H9 (cell line): ENCODE measurements around the gene CFAP410. TPM values are rescaled to one million over a fixed set of nuclear protein-coding genes. Genes with fewer than 3 reads are reported as not detected.

Experiments used
- DNase-seq: peaks from one replicate; pipeline ENCODE4 v3.0.0-alpha.2; 2017
- H2AFZ ChIP-seq: one replicate; pipeline ENCODE4 v1.6.1; 2013; ENCODE audit warnings: mild to moderate bottlenecking, low read length, control low read depth, moderate library complexity
- H2AK5ac ChIP-seq: 2 replicates; pipeline ENCODE4 v1.6.1; 2013; ENCODE audit warnings: low read length, control low read depth, mixed read lengths; ENCODE audit not compliant: insufficient read length
- H2BK120ac ChIP-seq: one replicate; pipeline ENCODE4 v1.6.1; 2013; ENCODE audit warnings: low read depth, mild to moderate bottlenecking, low read length, control low read depth, inconsistent platforms; ENCODE audit not compliant: poor library complexity, severe bottlenecking
- H2BK12ac ChIP-seq: 2 replicates; pipeline ENCODE4 v1.6.1; 2013; ENCODE audit warnings: low read length, control low read depth, mixed read lengths, low read depth; ENCODE audit not compliant: insufficient read length
- H2BK15ac ChIP-seq: 2 replicates; pipeline ENCODE4 v1.6.1; 2013; ENCODE audit warnings: low read depth, low read length, control low read depth
- H2BK20ac ChIP-seq: one replicate; pipeline ENCODE4 v1.6.1; 2013; ENCODE audit warnings: low read depth, mild to moderate bottlenecking, low read length, control low read depth, inconsistent platforms; ENCODE audit not compliant: poor library complexity, severe bottlenecking
- H2BK5ac ChIP-seq: 2 replicates; pipeline ENCODE4 v1.6.1; 2013; ENCODE audit warnings: low read length, control low read depth, mixed read lengths; ENCODE audit not compliant: insufficient read length
- H3K14ac ChIP-seq: 2 replicates; pipeline ENCODE4 v1.6.1; 2013; ENCODE audit warnings: low read length, control low read depth; ENCODE audit not compliant: insufficient read depth
- H3K18ac ChIP-seq: 2 replicates; pipeline ENCODE4 v1.6.1; 2013; ENCODE audit warnings: low read depth, mild to moderate bottlenecking, mixed read lengths, low read length, control low read depth; ENCODE audit not compliant: insufficient read length
- H3K23ac ChIP-seq: 2 replicates; pipeline ENCODE4 v1.6.1; 2013; ENCODE audit warnings: low read length, control low read depth, mixed read lengths, low read depth; ENCODE audit not compliant: insufficient read length
- H3K23me2 ChIP-seq: 2 replicates; pipeline ENCODE4 v1.6.1; 2013; ENCODE audit warnings: low read depth, mild to moderate bottlenecking, mixed read lengths, low read length, control low read depth; ENCODE audit not compliant: insufficient read length, poor library complexity, severe bottlenecking
- H3K27ac ChIP-seq: 2 replicates; pipeline ENCODE4 v1.5.1; 2013; ENCODE audit warnings: low read length, control low read depth, mixed read lengths, low read depth; ENCODE audit not compliant: insufficient read length
- H3K27me3 ChIP-seq: 2 replicates; pipeline ENCODE4 v1.6.1; 2013; ENCODE audit warnings: low read length, control low read depth, inconsistent platforms; ENCODE audit not compliant: insufficient read depth
- H3K4ac ChIP-seq: 2 replicates; pipeline ENCODE4 v1.6.1; 2013; ENCODE audit warnings: low read depth, mild to moderate bottlenecking, control low read depth, inconsistent platforms, low read length, moderate library complexity
- H3K4me1 ChIP-seq: 2 replicates; pipeline ENCODE4 v1.6.1; 2013; ENCODE audit warnings: low read length, control low read depth, inconsistent platforms; ENCODE audit not compliant: insufficient read depth
- H3K4me2 ChIP-seq: 2 replicates; pipeline ENCODE4 v1.6.1; 2013; ENCODE audit warnings: low read length, control low read depth, mixed read lengths; ENCODE audit not compliant: insufficient read length, insufficient read depth
- H3K56ac ChIP-seq: 2 replicates; pipeline ENCODE4 v1.6.1; 2013; ENCODE audit warnings: low read depth, mild to moderate bottlenecking, mixed read lengths, low read length, control low read depth; ENCODE audit not compliant: insufficient read length
- H3K79me1 ChIP-seq: 2 replicates; pipeline ENCODE4 v1.6.1; 2013; ENCODE audit warnings: low read depth, mild to moderate bottlenecking, moderate library complexity, low read length, control low read depth, inconsistent platforms; ENCODE audit not compliant: insufficient read depth, poor library complexity, severe bottlenecking
- H3K79me2 ChIP-seq: 2 replicates; pipeline ENCODE4 v1.6.1; 2013; ENCODE audit warnings: low read length, control low read depth, inconsistent platforms; ENCODE audit not compliant: insufficient read depth
- H3K9ac ChIP-seq: 2 replicates; pipeline ENCODE4 v1.6.1; 2013; ENCODE audit warnings: low read length, control low read depth, mixed read lengths; ENCODE audit not compliant: insufficient read length; ENCODE audit errors: extremely low read depth
- H3K9me3 ChIP-seq: one replicate; pipeline ENCODE4 v1.6.1; 2013; ENCODE audit warnings: low read depth, low read length, inconsistent platforms; ENCODE audit not compliant: control insufficient read depth
- H3T11ph ChIP-seq: one replicate; pipeline ENCODE4 v1.6.1; 2013; ENCODE audit warnings: mild to moderate bottlenecking, low read length, control low read depth, inconsistent platforms
- H4K20me1 ChIP-seq: one replicate; pipeline ENCODE4 v1.6.1; 2013; ENCODE audit not compliant: control insufficient read depth, insufficient read length, insufficient read depth
- H4K5ac ChIP-seq: 2 replicates; pipeline ENCODE4 v1.6.1; 2013; ENCODE audit warnings: low read depth, mild to moderate bottlenecking, mixed read lengths, low read length, control low read depth; ENCODE audit not compliant: insufficient read length
- H4K8ac ChIP-seq: replicated peaks from 2 replicates; pipeline ENCODE4 v1.6.1; 2013; ENCODE audit warnings: low read length, control low read depth, mixed read lengths, low read depth; ENCODE audit not compliant: insufficient read length
- H4K91ac ChIP-seq: 2 replicates; pipeline ENCODE4 v1.6.1; 2013; ENCODE audit warnings: low read depth, mild to moderate bottlenecking, moderate library complexity, mixed read lengths, low read length, control low read depth; ENCODE audit not compliant: insufficient read length
- H3K27ac Mint-ChIP-seq, 3 experiments: 2 replicates in 2 of 3; 3 replicates in 1 of 3; pipeline ENCODE4 v1.8.0; 2020 to 2021; ENCODE audit warnings: mixed read lengths in 3 of 3, mild to moderate bottlenecking in 1 of 3, moderate library complexity in 1 of 3
- H3K27me3 Mint-ChIP-seq: 2 replicates; pipeline ENCODE4 v1.8.0; 2021; ENCODE audit warnings: low read depth, mild to moderate bottlenecking, moderate library complexity, mixed read lengths
- H3K36me3 Mint-ChIP-seq, 3 experiments: 2 replicates in 2 of 3; 3 replicates in 1 of 3; pipeline ENCODE4 v1.8.0; 2020 to 2021; ENCODE audit warnings: low read depth in 3 of 3, mixed read lengths in 3 of 3; ENCODE audit not compliant: insufficient read depth in 1 of 3
- H3K4me1 Mint-ChIP-seq, 2 experiments: 2 replicates each; pipeline ENCODE4 v1.8.0; 2020; ENCODE audit warnings: mixed read lengths in 2 of 2
- H3K4me3 Mint-ChIP-seq, 2 experiments: 2 replicates in 1 of 2; 3 replicates in 1 of 2; pipeline ENCODE4 v1.8.0; 2020 to 2021; ENCODE audit warnings: mild to moderate bottlenecking in 2 of 2, mixed read lengths in 2 of 2, moderate library complexity in 1 of 2
- H3K9me3 Mint-ChIP-seq, 2 experiments: 2 replicates in 1 of 2; 3 replicates in 1 of 2; pipeline ENCODE4 v1.8.0; 2020; ENCODE audit warnings: mild to moderate bottlenecking in 2 of 2, mixed read lengths in 2 of 2, moderate library complexity in 1 of 2
- CTCF ChIP-seq: fragments of 200-600 bp; sonication (generic); conservative IDR thresholded peaks from 3 replicates; pipeline ENCODE4 v1.8.0; 2021; ENCODE audit warnings: antibody characterized with exemption, mild to moderate bottlenecking
- WGBS: extraction: QIAGEN DNeasy Blood & Tissue Kit; methylation state at CpG from one replicate; pipeline ENCODE4 v1.1.7; 2013; ENCODE audit warnings: missing lambda C conversion rate, low lambda C conversion rate, mixed read lengths; ENCODE audit not compliant: insufficient read length; ENCODE audit errors: extremely low coverage; 5-methylcytosine and 5-hydroxymethylcytosine counted together
- total RNA-seq: library from RNA; stranded (reverse); gene quantifications from 2 replicates; pipeline ENCODE4 v1.2.1, GENCODE V29; 2021

The CFAP410 gene
- total RNA-seq, 1 experiment from 2014 or later: 17.0 TPM

GRCh38 chr21:44320847-44321246 is 18.3 kb downstream of the CFAP410 start:
- H4K8ac ChIP-seq: no peak overlapping the region
- H3K9ac ChIP-seq: no peak overlapping the region
- H3K18ac ChIP-seq: no peak overlapping the region
- no peaks in the 10 kb centered on the region for H3K23me2 ChIP-seq
- H4K5ac ChIP-seq: no peak overlapping the region
- peaks cover 3 to 20% (median 15%) of the 10 kb centered on the region in 3 experiments for H3K36me3 Mint-ChIP-seq
- no peak for TF ChIP-seq CTCF
- H4K20me1 ChIP-seq: no peaks in the 10 kb centered on the region
- H3K4ac ChIP-seq: no peak overlapping the region
- H3K79me2 ChIP-seq: no peaks in the 10 kb centered on the region
- H2BK20ac ChIP-seq: no peak overlapping the region
- no peaks in the 10 kb centered on the region for H3K4me1 ChIP-seq
- no peak overlapping the region for H2AFZ ChIP-seq
- no peak overlapping the region for H3K14ac ChIP-seq
- no peak overlapping the region for H3K27ac ChIP-seq
- H3K27me3 ChIP-seq: no peaks in the 10 kb centered on the region
- no peak overlapping the region for H3K4me3 Mint-ChIP-seq
- no peak overlapping the region for H4K91ac ChIP-seq
- no peaks in the 10 kb centered on the region for H3K79me1 ChIP-seq
- H3K9me3 ChIP-seq: no peaks in the 10 kb centered on the region
- DNase-seq: no peak
- no peak overlapping the region for H2BK12ac ChIP-seq
- no peak overlapping the region for H3K4me2 ChIP-seq
- WGBS: no CpG with 5 or more reads among the region's 13 CpGs
- no peak overlapping the region for H2AK5ac ChIP-seq
- H3K4me1 Mint-ChIP-seq: no peaks in the 10 kb centered on the region
- no peak overlapping the region for H2BK120ac ChIP-seq
- H2BK15ac ChIP-seq: no peak overlapping the region
- H3K27ac Mint-ChIP-seq: no peak overlapping the region
- no peak overlapping the region for H3T11ph ChIP-seq
- no peak overlapping the region for H2BK5ac ChIP-seq
- no peaks in the 10 kb centered on the region for H3K27me3 Mint-ChIP-seq
- no peak overlapping the region for H3K56ac ChIP-seq
- H3K9me3 Mint-ChIP-seq: no peaks in the 10 kb centered on the region
- H3K23ac ChIP-seq: no peak overlapping the region
